Ovary (tissue), 3 donors: ENCODE results near the gene VDR.

Experiments
- CTCF ChIP-seq, 3 donors: fragments of 450-650 bp in 2 of 3; fragments of 200-600 bp in 1 of 3; IDR thresholded peaks; one replicate each; pipeline versions ENCODE4 v1.5.1 to v1.8.0; 2016 to 2022; ENCODE audit warnings: antibody characterized with exemption in 3 of 3, mild to moderate bottlenecking in 1 of 3
- EP300 ChIP-seq: sonication (generic); formaldehyde crosslinking; IDR thresholded peaks from one replicate; pipeline ENCODE4 v1.6.1; 2017; ENCODE audit warnings: antibody characterized with exemption
- POLR2A ChIP-seq: fragments of 450-650 bp; IDR thresholded peaks from one replicate; pipeline ENCODE4 v1.6.1; 2017; ENCODE audit warnings: antibody characterized with exemption, mild to moderate bottlenecking, moderate library complexity
- donor health status: DM: no; HTN: no; CAD: no.

GRCh38 chr12:47909839-47910465 lies 5.2 kb upstream of the VDR start:
- TF ChIP-seq CTCF (IDR thresholded peaks at IDR 0.05), result no peak
- no peak for TF ChIP-seq POLR2A
- no peak for TF ChIP-seq EP300
